Measurements from ENCODE around the gene FRMD4B. TPM values are rescaled to one million over a fixed set of nuclear protein-coding genes. Genes with fewer than 3 reads are reported as not detected.

The FRMD4B gene
- total RNA-seq, 2 donors from 2014 or later: 57.5 to 86.1 TPM

GRCh38 chr3:69141313-69141712, 244.6 kb downstream of the FRMD4B start:
- no peaks in the 10 kb centered on the region for H3K27me3 ChIP-seq (replicated peaks; ENCODE audit: insufficient read depth)
- no peak overlapping the region for H3K27ac ChIP-seq
- H3K36me3 ChIP-seq: no peaks in the 10 kb centered on the region
- no peaks in the 10 kb centered on the region for H3K9me3 ChIP-seq
- DNase-seq (ENCODE audit: low spot score): no peak
- H3K4me1 ChIP-seq (ENCODE audit: control insufficient read depth in 1 of 2, low read depth in 2 of 2): no peaks in the 10 kb centered on the region
- ATAC-seq (ENCODE audit: insufficient number of reproducible peaks, low FRiP score, low read depth): no peak
- no peak overlapping the region for H3K4me3 ChIP-seq
- TF ChIP-seq CTCF (IDR thresholded peaks at IDR 0.05): no peak

- Histone ChIP-seq H3K9me3 (no peaks in the 10 kb centered on the region), H3K27ac (no peak overlapping the region), H3K27me3 (replicated peaks; ENCODE audit: insufficient read depth) (no peaks in the 10 kb centered on the region), H3K4me1 (ENCODE audit: control insufficient read depth in 1 of 2, low read depth in 2 of 2) (no peaks in the 10 kb centered on the region), H3K4me3 (no peak overlapping the region), H3K36me3 (no peaks in the 10 kb centered on the region)
- ATAC-seq (ENCODE audit: insufficient number of reproducible peaks, low FRiP score, low read depth): no peak
- DNase-seq (ENCODE audit: low spot score): no peak
- no peak for TF ChIP-seq CTCF (IDR thresholded peaks at IDR 0.05)
These were observed 248.5 kb downstream of the FRMD4B start for GRCh38 chr3:69137412-69137811.

- DNase-seq (ENCODE audit: low spot score) (no peak), ATAC-seq (ENCODE audit: insufficient number of reproducible peaks, low FRiP score, low read depth) (no peak)
- Histone ChIP-seq H3K9me3 (no peaks in the 10 kb centered on the region), H3K27ac (no peak overlapping the region), H3K27me3 (replicated peaks; ENCODE audit: insufficient read depth) (no peaks in the 10 kb centered on the region), H3K4me3 (no peak overlapping the region), H3K36me3 (no peaks in the 10 kb centered on the region), H3K4me1 (ENCODE audit: control insufficient read depth in 1 of 2, low read depth in 2 of 2) (no peaks in the 10 kb centered on the region)
- TF ChIP-seq CTCF (IDR thresholded peaks at IDR 0.05): no peak
These were observed 248.9 kb downstream of the FRMD4B start for GRCh38 chr3:69137005-69137404.

GRCh38 chr3:69130689-69131088, 255.2 kb downstream of the FRMD4B start:
- no peaks in the 10 kb centered on the region for H3K4me1 ChIP-seq (ENCODE audit: control insufficient read depth in 1 of 2, low read depth in 2 of 2)
- no peaks in the 10 kb centered on the region for H3K9me3 ChIP-seq
- H3K27ac ChIP-seq: no peak overlapping the region
- no peak for DNase-seq (ENCODE audit: low spot score)
- no peaks in the 10 kb centered on the region for H3K36me3 ChIP-seq
- H3K27me3 ChIP-seq (replicated peaks; ENCODE audit: insufficient read depth): no peaks in the 10 kb centered on the region
- TF ChIP-seq CTCF (IDR thresholded peaks at IDR 0.05): no peak
- ATAC-seq (ENCODE audit: insufficient number of reproducible peaks, low FRiP score, low read depth): no peak
- H3K4me3 ChIP-seq: no peak overlapping the region

- H3K4me3 ChIP-seq: no peak overlapping the region
- TF ChIP-seq CTCF (IDR thresholded peaks at IDR 0.05): no peak
- H3K27ac ChIP-seq: no peak overlapping the region
- ATAC-seq (ENCODE audit: insufficient number of reproducible peaks, low FRiP score, low read depth) (no peak), DNase-seq (ENCODE audit: low spot score) (no peak)
- no peaks in the 10 kb centered on the region for H3K36me3 ChIP-seq
- H3K9me3 ChIP-seq: no peaks in the 10 kb centered on the region
- no peaks in the 10 kb centered on the region for H3K4me1 ChIP-seq (ENCODE audit: control insufficient read depth in 1 of 2, low read depth in 2 of 2)
- H3K27me3 ChIP-seq (replicated peaks; ENCODE audit: insufficient read depth): no peaks in the 10 kb centered on the region
These were observed 256.4 kb downstream of the FRMD4B start for GRCh38 chr3:69129531-69129930.
